Smooth muscle cell (in vitro differentiated cells): ENCODE data around the gene MOV10L1. TPM values are rescaled to one million over a fixed set of nuclear protein-coding genes. Genes with fewer than 3 reads are reported as not detected.

Source experiments
- DNase-seq: peaks from one replicate; lab custom pipeline; 2025; ENCODE audit not compliant: unreplicated experiment; lab: John Stamatoyannopoulos, UW
- H2AFZ ChIP-seq: fragments of 200-600 bp; sonication (generic); 2 replicates; pipeline ENCODE4 v1.6.0; 2016; ENCODE audit warnings: antibody characterized with exemption, low read depth, mild to moderate bottlenecking
- H3F3A ChIP-seq: fragments of 200-600 bp; sonication (generic); 2 replicates; pipeline ENCODE4 v1.6.0; 2017; ENCODE audit warnings: antibody characterized with exemption, low read depth
- H3K27ac ChIP-seq: fragments of 200-600 bp; sonication (generic); 2 replicates; pipeline ENCODE4 v1.5.1; 2016; ENCODE audit warnings: low read depth, mild to moderate bottlenecking
- H3K27me3 ChIP-seq: fragments of 200-600 bp; sonication (generic); 2 replicates; pipeline ENCODE4 v1.6.1; 2016; ENCODE audit warnings: low read depth, mild to moderate bottlenecking
- H3K36me3 ChIP-seq: fragments of 200-600 bp; sonication (generic); 2 replicates; pipeline ENCODE4 v1.5.1; 2016; ENCODE audit warnings: low read depth
- H3K4me1 ChIP-seq: fragments of 200-600 bp; sonication (generic); 2 replicates; pipeline ENCODE4 v1.5.1; 2016; ENCODE audit warnings: low read depth
- H3K4me2 ChIP-seq: fragments of 200-600 bp; sonication (generic); 2 replicates; pipeline ENCODE4 v1.6.0; 2016; ENCODE audit warnings: mild to moderate bottlenecking
- H3K4me3 ChIP-seq: fragments of 200-600 bp; sonication (generic); 2 replicates; pipeline ENCODE4 v1.5.1; 2016; ENCODE audit warnings: mild to moderate bottlenecking
- H3K79me2 ChIP-seq: fragments of 200-600 bp; sonication (generic); 2 replicates; pipeline ENCODE4 v1.6.0; 2016; ENCODE audit warnings: low read depth, mild to moderate bottlenecking
- H3K9ac ChIP-seq: fragments of 200-600 bp; sonication (generic); 2 replicates; pipeline ENCODE4 v1.6.0; 2016; ENCODE audit warnings: low read depth
- H3K9me3 ChIP-seq: fragments of 200-600 bp; sonication (generic); replicated peaks from 2 replicates; pipeline ENCODE4 v1.5.1; 2016; ENCODE audit warnings: low read depth
- H4K20me1 ChIP-seq: fragments of 200-600 bp; sonication (generic); 2 replicates; pipeline ENCODE4 v1.6.0; 2016; ENCODE audit warnings: low read depth
- CTCF ChIP-seq: fragments of 200-600 bp; sonication (generic); IDR thresholded peaks from 2 replicates; pipeline ENCODE4 v1.5.1; 2017; ENCODE audit warnings: borderline replicate concordance, mild to moderate bottlenecking, antibody characterized with exemption; ENCODE audit not compliant: insufficient read depth, poor library complexity, severe bottlenecking
- whole genome bisulfite sequencing: methylation state at CpG from one replicate; pipeline ENCODE4 v1.1.7; 2016; ENCODE audit warnings: low lambda C conversion rate; 5-methylcytosine and 5-hydroxymethylcytosine counted together
- polyA plus RNA-seq: library from polyadenylated mRNA; unstranded; fragments of >200 nt; fragmentation: Nextera tagmentation; extraction: Ambion mirVana; gene quantifications from 2 replicates; pipeline ENCODE4 v1.2.1, GENCODE V29; 2016
- total RNA-seq: library from RNA; depleted of rRNA; stranded (reverse); fragments of >200 nt; gene quantifications from 2 replicates; pipeline ENCODE4 v1.2.3, GENCODE V29; 2014

The MOV10L1 gene
- total and polyA plus RNA-seq, 2 experiments from 2014 or later, result 0.10 to 0.85 TPM

GRCh38 chr22:50210378-50211139, 120.8 kb downstream of the MOV10L1 start:
- Histone ChIP-seq H3K9me3 (no peaks in the 10 kb centered on the region), H4K20me1 (peaks cover 99% of the 10 kb centered on the region), H2AFZ (no peak overlapping the region), H3K4me2 (no peak overlapping the region), H3K27ac (no peak overlapping the region), H3K9ac (no peak overlapping the region), H3K79me2 (peaks cover 39% of the 10 kb centered on the region), H3K36me3 (no peaks in the 10 kb centered on the region), H3K27me3 (no peaks in the 10 kb centered on the region), H3F3A (no peaks in the 10 kb centered on the region), H3K4me3 (no peak overlapping the region), H3K4me1 (no peaks in the 10 kb centered on the region)
- no peak for DNase-seq
- WGBS, result 96% methylated on average over 30 of the region's 32 CpGs
- TF ChIP-seq CTCF, result no peak

- no peaks in the 10 kb centered on the region for H3F3A ChIP-seq
These were observed 121.3 kb downstream of the MOV10L1 start for GRCh38 chr22:50211147-50211546.

More at GRCh38 chr22:50211147-50211546, 121.3 kb downstream of the MOV10L1 start:
- Histone ChIP-seq H3K4me1 (no peaks in the 10 kb centered on the region), H3K27me3 (no peaks in the 10 kb centered on the region), H2AFZ (no peak overlapping the region), H3K36me3 (no peaks in the 10 kb centered on the region), H4K20me1 (peaks cover 99% of the 10 kb centered on the region), H3K9ac (no peak overlapping the region), H3K27ac (no peak overlapping the region), H3K79me2 (peaks cover 39% of the 10 kb centered on the region), H3K4me2 (no peak overlapping the region), H3K9me3 (no peaks in the 10 kb centered on the region), H3K4me3 (no peak overlapping the region)
- WGBS, result 98% methylated on average over 14 of the region's 14 CpGs
- TF ChIP-seq CTCF, result no peak
- DNase-seq, result no peak

Other genes with a start within 250 kb of the MOV10L1 start
- gene ZBED4, start 236.2 kb upstream of the MOV10L1 start, total RNA-seq, result 16.6 and 16.8 TPM in 2 replicates
- 12.1 and 13.1 TPM in 2 replicates for gene ZBED4, start 236.2 kb upstream of the MOV10L1 start, polyA plus RNA-seq
- gene ALG12, start 171.6 kb upstream of the MOV10L1 start, total RNA-seq, result 12.7 and 13.9 TPM in 2 replicates
- 42.7 and 45.9 TPM in 2 replicates for gene ALG12, start 171.6 kb upstream of the MOV10L1 start, polyA plus RNA-seq
- gene CRELD2, start 171.4 kb upstream of the MOV10L1 start, total RNA-seq, result 47.4 and 52.7 TPM in 2 replicates
- gene CRELD2, start 171.4 kb upstream of the MOV10L1 start, polyA plus RNA-seq, result 100 and 127 TPM in 2 replicates
- 19.1 and 20.1 TPM in 2 replicates for gene PIM3, start 129.2 kb upstream of the MOV10L1 start, total RNA-seq
- gene PIM3, start 129.2 kb upstream of the MOV10L1 start, polyA plus RNA-seq, result 43.3 and 51.9 TPM in 2 replicates
- gene IL17REL, start 77.2 kb upstream of the MOV10L1 start, total RNA-seq, result 0.04 TPM in 1 of 2 replicates, not detected in the other
- gene IL17REL, start 77.2 kb upstream of the MOV10L1 start, polyA plus RNA-seq, result not detected in 2 replicates
- not detected in 2 replicates for gene TTLL8, start 31.7 kb upstream of the MOV10L1 start, total RNA-seq
- gene TTLL8, start 31.7 kb upstream of the MOV10L1 start, polyA plus RNA-seq, result 0.10 TPM in 1 of 2 replicates, not detected in the other
- 4.2 and 5.6 TPM in 2 replicates for gene MLC1, start 4.6 kb upstream of the MOV10L1 start, total RNA-seq
- 5.6 and 6.3 TPM in 2 replicates for gene MLC1, start 4.6 kb upstream of the MOV10L1 start, polyA plus RNA-seq
- 5.1 TPM in 2 replicates for gene PANX2, start 80.7 kb downstream of the MOV10L1 start, total RNA-seq
- gene PANX2, start 80.7 kb downstream of the MOV10L1 start, polyA plus RNA-seq, result 2.5 and 2.9 TPM in 2 replicates
- 14.0 and 17.8 TPM in 2 replicates for gene TRABD, start 95.9 kb downstream of the MOV10L1 start, total RNA-seq
- 56.9 and 58.5 TPM in 2 replicates for gene TRABD, start 95.9 kb downstream of the MOV10L1 start, polyA plus RNA-seq
- gene SELENOO, start 111.0 kb downstream of the MOV10L1 start, total RNA-seq, result 9.0 and 16.3 TPM in 2 replicates
- gene SELENOO, start 111.0 kb downstream of the MOV10L1 start, polyA plus RNA-seq, result 21.3 and 28.4 TPM in 2 replicates
- 10.0 and 10.6 TPM in 2 replicates for gene TUBGCP6, start 155.0 kb downstream of the MOV10L1 start, total RNA-seq
- gene TUBGCP6, start 155.0 kb downstream of the MOV10L1 start, polyA plus RNA-seq, result 22.7 and 26.0 TPM in 2 replicates
- 5.1 and 9.5 TPM in 2 replicates for gene HDAC10, start 161.3 kb downstream of the MOV10L1 start, total RNA-seq
- gene HDAC10, start 161.3 kb downstream of the MOV10L1 start, polyA plus RNA-seq, result 12.8 and 15.7 TPM in 2 replicates
- gene MAPK12, start 171.7 kb downstream of the MOV10L1 start, total RNA-seq, result 9.5 and 14.9 TPM in 2 replicates
- 26.2 and 27.8 TPM in 2 replicates for gene MAPK12, start 171.7 kb downstream of the MOV10L1 start, polyA plus RNA-seq
- 2.8 and 4.2 TPM in 2 replicates for gene MAPK11, start 180.4 kb downstream of the MOV10L1 start, total RNA-seq
- gene MAPK11, start 180.4 kb downstream of the MOV10L1 start, polyA plus RNA-seq, result 0.65 and 1.4 TPM in 2 replicates
- 183 and 195 TPM in 2 replicates for gene PLXNB2, start 217.6 kb downstream of the MOV10L1 start, total RNA-seq
- gene PLXNB2, start 217.6 kb downstream of the MOV10L1 start, polyA plus RNA-seq, result 210 and 249 TPM in 2 replicates
- gene DENND6B, start 237.0 kb downstream of the MOV10L1 start, total RNA-seq, result 2.4 and 3.1 TPM in 2 replicates
- gene DENND6B, start 237.0 kb downstream of the MOV10L1 start, polyA plus RNA-seq, result 7.8 and 10.1 TPM in 2 replicates